Progenitor cell of endocrine pancreas (in vitro differentiated cells): ENCODE results near the gene ADGRV1. TPM values are rescaled to one million over a fixed set of nuclear protein-coding genes. Genes with fewer than 3 reads are reported as not detected.
A peak's percentile ranks its signal among the peaks of the same experiment; 100 is the strongest.

Experiments
- DNase-seq: peaks from one replicate; pipeline ENCODE4 v3.0.0; 2021; ENCODE audit warnings: low spot score; ENCODE audit not compliant: unreplicated experiment
- H3K27ac Mint-ChIP-seq: 2 replicates; pipeline ENCODE4 v1.8.0; 2021; ENCODE audit warnings: mild to moderate bottlenecking, moderate library complexity, mixed read lengths
- H3K27me3 Mint-ChIP-seq: 2 replicates; pipeline ENCODE4 v1.8.0; 2021; ENCODE audit warnings: mixed read lengths
- H3K36me3 Mint-ChIP-seq: 2 replicates; pipeline ENCODE4 v1.8.0; 2022; ENCODE audit warnings: mixed read lengths; ENCODE audit not compliant: insufficient read depth
- H3K4me1 Mint-ChIP-seq: 2 replicates; pipeline ENCODE4 v1.8.0; 2021; ENCODE audit warnings: low read depth, mixed read lengths
- H3K4me3 Mint-ChIP-seq: 2 replicates; pipeline ENCODE4 v1.8.0; 2021; ENCODE audit warnings: low read depth, mild to moderate bottlenecking, moderate library complexity, mixed read lengths
- H3K9me3 Mint-ChIP-seq: 2 replicates; pipeline ENCODE4 v1.8.0; 2021; ENCODE audit warnings: low read depth, mixed read lengths
- CTCF ChIP-seq: fragments of 200-600 bp; sonication (generic); IDR thresholded peaks from one replicate; pipeline ENCODE4 v1.5.0; 2021; ENCODE audit warnings: antibody characterized with exemption, mild to moderate bottlenecking; ENCODE audit not compliant: unreplicated experiment
- total RNA-seq: library from RNA; stranded (reverse); gene quantifications from 2 replicates; pipeline ENCODE4 v1.2.1, GENCODE V29; 2021

Gene ADGRV1
- total RNA-seq, 1 donor from 2014 or later: 82.3 TPM

- H3K4me3 Mint-ChIP-seq: no peak overlapping the region
Observed at GRCh38 chr5:90934738-90935137, 376.1 kb downstream of the ADGRV1 start.

GRCh38 chr5:90939211-90939610 lies 380.6 kb downstream of the ADGRV1 start:
- TF ChIP-seq CTCF: no peak
- no peak for DNase-seq
- Mint-ChIP-seq H3K4me1 (peaks cover 30% of the 10 kb centered on the region), H3K36me3 (peaks cover 4% of the 10 kb centered on the region), H3K9me3 (peaks cover 3% of the 10 kb centered on the region), H3K27ac (peak overlapping the region; percentile 93), H3K27me3 (no peaks in the 10 kb centered on the region), H3K4me3 (no peak overlapping the region)

More at GRCh38 chr5:90934738-90935137, 376.1 kb downstream of the ADGRV1 start:
- H3K9me3 Mint-ChIP-seq: peaks cover 3% of the 10 kb centered on the region
- no peak for TF ChIP-seq CTCF
- peaks cover 22% of the 10 kb centered on the region for H3K4me1 Mint-ChIP-seq
- H3K27ac Mint-ChIP-seq: no peak overlapping the region
- no peak for DNase-seq
- no peaks in the 10 kb centered on the region for H3K27me3 Mint-ChIP-seq
- peaks cover 2% of the 10 kb centered on the region for H3K36me3 Mint-ChIP-seq

- TF ChIP-seq CTCF: no peak
- no peak for DNase-seq
- Mint-ChIP-seq H3K36me3 (peaks cover 5% of the 10 kb centered on the region), H3K9me3 (peaks cover 3% of the 10 kb centered on the region), H3K27ac (peak overlapping the region; percentile 93), H3K4me3 (no peak overlapping the region), H3K27me3 (no peaks in the 10 kb centered on the region), H3K4me1 (peaks cover 28% of the 10 kb centered on the region)
Observed at GRCh38 chr5:90940227-90940995, 381.8 kb downstream of the ADGRV1 start.

- no peaks in the 10 kb centered on the region for H3K27me3 Mint-ChIP-seq
- H3K27ac Mint-ChIP-seq: peak overlapping the region; percentile 62
- H3K4me1 Mint-ChIP-seq: peaks cover 28% of the 10 kb centered on the region
- H3K36me3 Mint-ChIP-seq: peaks cover 11% of the 10 kb centered on the region
- TF ChIP-seq CTCF: no peak
- H3K4me3 Mint-ChIP-seq: no peak overlapping the region
- no peak for DNase-seq
- H3K9me3 Mint-ChIP-seq: peaks cover 6% of the 10 kb centered on the region
Observed at GRCh38 chr5:90941002-90941720, 382.6 kb downstream of the ADGRV1 start.

- Mint-ChIP-seq H3K27ac (no peak overlapping the region), H3K36me3 (peaks cover 11% of the 10 kb centered on the region), H3K4me1 (peaks cover 25% of the 10 kb centered on the region), H3K4me3 (no peak overlapping the region), H3K9me3 (peaks cover 7% of the 10 kb centered on the region), H3K27me3 (no peaks in the 10 kb centered on the region)
- no peak for DNase-seq
- no peak for TF ChIP-seq CTCF
Observed at GRCh38 chr5:90944116-90944515, 385.5 kb downstream of the ADGRV1 start.
